NCI-H1417 (cell line): ENCODE data around the gene STAG3.

Experiments used
- DNase-seq, 3 experiments: peaks; one replicate each; lab custom pipeline; 2025; lab: John Stamatoyannopoulos, UW

Gene STAG3

DNA sequence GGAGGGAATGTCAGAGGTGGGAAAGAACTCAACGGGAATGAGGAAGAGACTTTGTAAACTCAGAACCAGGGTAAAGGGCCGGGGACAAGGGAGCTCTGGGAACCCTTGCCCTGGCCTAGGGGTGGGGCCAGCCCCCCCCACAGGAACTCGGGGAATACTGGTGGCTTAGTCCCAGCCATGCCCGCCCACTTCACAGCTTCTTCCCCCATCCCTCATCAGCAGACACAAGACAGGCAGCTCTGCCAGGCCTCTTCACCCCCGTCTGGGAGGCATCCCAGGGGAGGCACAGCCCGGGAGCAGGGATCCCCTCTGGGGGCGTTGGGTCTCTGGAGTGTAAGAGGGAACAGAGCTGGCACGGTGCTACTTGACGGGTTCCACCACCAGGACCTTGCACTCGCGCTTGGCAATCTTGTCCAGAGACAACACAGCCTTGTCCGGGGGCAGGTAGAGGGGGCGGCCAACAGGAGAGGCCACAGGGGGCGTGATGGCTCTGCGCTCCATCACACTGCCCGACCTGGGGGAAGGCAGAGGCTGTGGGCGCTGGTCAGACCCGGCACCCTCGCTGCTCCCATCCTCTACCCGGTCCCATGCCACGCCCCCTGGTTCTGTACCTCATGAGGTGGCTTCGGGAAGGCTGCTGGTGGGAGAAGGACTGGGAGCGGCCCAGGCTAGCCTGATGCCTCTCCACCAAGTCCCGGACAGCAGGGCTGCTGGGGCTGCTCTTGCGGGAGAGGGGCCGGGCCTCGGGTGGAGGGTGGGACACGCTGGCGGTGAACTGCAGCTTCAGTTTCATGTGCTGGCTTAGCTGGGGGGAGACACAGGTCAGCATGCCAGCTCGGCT lies 22.8 kb upstream of the STAG3 start:
- DNase-seq = no peak

DNA sequence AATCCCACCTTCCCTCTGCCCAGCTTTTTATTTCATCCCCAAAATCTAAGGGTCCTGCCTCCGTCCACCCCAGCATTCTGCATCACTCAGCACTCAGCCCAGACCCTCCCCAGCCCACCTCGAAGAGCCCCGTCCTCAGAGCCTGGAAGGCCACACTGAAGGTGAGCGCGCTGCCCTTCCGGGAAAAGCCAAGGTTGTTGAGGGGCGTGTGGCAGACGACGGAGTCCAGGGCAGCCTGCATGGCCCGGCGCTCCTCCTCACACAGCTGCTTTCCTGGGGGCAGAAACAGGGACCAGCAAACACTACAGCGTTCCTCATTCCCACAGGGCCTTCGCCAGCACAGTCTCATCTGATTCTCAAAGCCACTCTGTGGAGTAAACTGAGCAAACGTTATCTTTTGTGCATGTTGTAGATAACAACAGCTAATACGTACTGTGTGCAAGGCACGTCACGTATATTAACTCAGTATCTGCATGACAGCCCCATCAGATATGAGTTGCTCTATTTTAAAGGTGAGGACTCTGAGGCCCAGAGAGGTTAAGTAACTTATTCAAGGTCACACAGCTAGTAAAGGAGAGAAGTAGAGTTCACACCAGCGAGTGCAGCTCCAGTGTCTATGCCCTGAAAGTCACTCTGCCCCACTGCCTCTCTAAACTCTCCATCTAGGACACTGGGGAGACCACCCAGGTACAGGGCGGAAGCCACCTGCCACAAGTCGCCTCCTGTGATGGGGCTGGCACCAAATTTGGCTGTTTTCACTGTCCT lies 22.0 kb upstream of the STAG3 start:
- DNase-seq = no peak

- DNase-seq = no peak
These were observed 21.2 kb upstream of the STAG3 start for GRCh38 chr7:100156331-100157068.

DNA sequence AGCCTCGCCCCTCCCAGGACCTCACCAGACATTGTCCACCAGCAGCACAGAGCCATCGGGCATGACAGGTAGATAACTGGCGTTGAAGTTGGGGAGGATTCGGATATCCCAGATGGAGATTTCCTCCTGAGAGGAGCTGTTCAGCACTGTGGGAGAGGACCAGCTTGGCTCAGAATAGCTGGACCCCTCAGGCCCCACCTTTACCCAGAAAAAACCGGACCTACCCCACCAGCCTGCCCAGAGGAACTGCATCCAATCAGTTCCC lies 20.7 kb upstream of the STAG3 start:
- no peak for DNase-seq

DNA sequence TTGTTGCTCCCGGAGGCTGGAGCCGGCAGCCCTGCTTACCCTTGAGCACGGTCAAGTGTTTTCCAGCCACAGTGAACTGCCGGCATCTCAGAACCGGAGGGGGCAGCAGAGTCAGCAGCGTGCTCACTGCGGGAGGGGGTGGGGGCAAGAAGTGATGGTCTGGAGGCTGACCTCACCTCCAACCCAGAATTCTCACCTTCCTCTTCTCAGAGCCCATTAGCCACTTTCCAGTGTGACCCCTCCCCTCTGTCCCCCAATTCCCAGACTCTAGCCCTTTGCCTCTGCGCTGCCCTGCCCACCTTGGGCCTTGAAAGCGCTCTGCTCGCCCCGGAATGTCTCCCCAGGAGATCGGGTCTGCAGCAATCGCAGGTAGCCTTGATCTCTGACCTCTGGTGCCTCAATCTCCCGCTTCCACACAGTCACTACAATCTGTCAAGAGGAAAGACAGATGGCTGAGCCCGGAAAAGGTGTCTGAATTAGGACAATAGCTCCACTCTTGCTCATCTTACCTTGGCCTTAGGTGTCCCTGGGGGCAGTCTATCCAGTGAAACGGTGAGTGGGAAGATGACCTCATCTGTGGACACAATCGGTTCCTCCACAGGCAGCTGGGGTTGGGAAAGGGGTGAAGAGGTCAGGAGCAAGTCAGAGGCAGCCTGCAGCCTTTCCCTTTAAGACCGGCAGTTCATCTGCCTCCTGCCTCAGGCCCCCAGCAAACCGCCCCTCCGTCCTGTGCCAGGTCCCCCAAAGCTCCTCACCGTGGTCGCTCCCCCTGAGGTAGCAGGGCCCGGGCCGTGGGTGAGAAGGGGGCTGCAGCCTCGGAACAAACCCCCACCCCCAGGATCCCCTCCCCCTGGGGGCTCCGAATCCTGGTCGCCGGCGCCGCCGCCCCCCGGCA lies 20.1 kb upstream of the STAG3 start:
- peak in 1 of 3 experiments; percentile 55 for DNase-seq

- peak; percentile 83 to 92 (median 92) for DNase-seq
These were observed 19.3 kb upstream of the STAG3 start, which contains the start of gene TRAPPC14 for GRCh38 chr7:100158229-100159098. Gene TRAPPC14, minus strand, starts transcription at chr7:100158723. Its CDS starts 224 bp downstream, at chr7:100158499.

DNA sequence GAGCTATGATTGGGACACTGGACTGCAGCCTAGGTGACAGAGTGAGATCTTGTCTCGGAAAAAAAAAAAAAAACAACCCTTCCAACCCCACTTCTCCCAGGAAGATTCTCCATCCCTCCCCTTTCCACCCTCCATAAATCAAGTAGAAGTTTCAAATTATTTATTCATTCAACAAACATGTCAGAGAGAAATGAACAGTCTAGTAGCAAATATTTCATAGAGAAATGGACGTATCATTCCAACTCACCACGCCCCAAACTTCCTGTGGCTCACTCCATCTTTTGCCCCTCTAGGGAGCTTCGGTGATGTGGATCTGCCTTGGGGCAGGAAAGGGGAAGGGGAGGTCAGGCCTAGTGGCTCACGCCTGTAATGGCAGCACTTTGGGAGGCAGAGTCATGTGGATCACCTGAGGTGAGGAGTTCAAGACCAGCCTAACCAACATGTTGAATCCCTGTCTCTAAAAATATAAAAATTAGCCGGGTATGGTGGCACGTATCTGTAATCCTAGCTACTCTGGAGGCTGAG lies 18.6 kb upstream of the STAG3 start:
- no peak for DNase-seq

DNA sequence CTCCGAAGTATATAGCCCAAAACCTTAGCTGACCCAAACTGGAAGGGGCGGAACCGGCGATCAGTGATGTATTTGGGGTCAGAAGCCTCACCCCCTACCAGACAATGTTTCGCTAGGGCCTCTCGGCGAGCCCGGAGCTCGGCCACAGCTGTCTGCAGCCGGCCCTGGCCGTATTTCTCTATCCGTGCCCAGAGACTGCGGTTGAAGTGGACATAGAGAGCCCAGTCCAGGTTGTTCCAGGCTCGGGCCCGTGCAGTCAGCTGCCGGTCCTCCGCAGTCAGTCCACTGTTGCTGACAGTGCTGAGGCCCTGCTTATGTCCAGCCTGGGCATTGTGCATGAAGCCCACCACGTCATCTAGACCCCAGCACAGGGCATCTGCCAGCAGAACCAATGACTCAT lies 17.7 kb upstream of the STAG3 start:
- no peak for DNase-seq

- DNase-seq = peak in 2 of 3 experiments; percentile 11 to 20
These were observed 14.6 kb upstream of the STAG3 start for GRCh38 chr7:100163006-100163531.

GRCh38 chr7:100163871-100164270 lies 13.8 kb upstream of the STAG3 start:
- DNase-seq = no peak

DNA sequence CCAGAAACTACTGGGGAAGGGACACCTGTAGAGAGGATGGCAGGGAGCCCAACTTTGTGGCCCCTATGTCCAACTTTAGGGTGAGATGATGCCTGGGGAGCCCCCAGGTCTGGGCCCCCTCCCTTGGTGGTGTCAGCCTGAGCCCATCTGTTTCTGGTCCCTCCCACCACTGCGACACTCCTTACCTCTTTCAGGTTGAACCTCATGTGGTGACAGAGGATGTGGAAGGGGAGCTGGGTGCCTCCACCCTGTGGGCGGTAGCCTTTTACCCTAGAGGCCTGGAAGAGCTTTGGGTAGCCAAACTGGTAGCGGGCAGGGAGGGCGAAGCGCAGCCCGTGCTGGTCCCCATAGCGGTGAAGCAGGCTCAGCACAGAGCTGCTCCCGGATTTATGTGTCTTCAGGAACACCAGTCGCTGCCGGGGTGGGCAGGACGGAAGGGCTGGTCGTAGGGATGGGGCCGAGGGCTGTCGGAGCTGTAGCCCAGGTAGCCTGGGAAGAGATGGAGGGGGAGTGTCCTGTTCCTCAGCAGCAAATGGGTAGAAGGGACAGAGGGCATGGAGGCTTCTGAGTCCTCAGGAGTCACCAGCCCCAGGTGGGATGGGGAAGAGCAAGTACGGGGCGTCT lies 11.3 kb upstream of the STAG3 start:
- no peak for DNase-seq

DNA sequence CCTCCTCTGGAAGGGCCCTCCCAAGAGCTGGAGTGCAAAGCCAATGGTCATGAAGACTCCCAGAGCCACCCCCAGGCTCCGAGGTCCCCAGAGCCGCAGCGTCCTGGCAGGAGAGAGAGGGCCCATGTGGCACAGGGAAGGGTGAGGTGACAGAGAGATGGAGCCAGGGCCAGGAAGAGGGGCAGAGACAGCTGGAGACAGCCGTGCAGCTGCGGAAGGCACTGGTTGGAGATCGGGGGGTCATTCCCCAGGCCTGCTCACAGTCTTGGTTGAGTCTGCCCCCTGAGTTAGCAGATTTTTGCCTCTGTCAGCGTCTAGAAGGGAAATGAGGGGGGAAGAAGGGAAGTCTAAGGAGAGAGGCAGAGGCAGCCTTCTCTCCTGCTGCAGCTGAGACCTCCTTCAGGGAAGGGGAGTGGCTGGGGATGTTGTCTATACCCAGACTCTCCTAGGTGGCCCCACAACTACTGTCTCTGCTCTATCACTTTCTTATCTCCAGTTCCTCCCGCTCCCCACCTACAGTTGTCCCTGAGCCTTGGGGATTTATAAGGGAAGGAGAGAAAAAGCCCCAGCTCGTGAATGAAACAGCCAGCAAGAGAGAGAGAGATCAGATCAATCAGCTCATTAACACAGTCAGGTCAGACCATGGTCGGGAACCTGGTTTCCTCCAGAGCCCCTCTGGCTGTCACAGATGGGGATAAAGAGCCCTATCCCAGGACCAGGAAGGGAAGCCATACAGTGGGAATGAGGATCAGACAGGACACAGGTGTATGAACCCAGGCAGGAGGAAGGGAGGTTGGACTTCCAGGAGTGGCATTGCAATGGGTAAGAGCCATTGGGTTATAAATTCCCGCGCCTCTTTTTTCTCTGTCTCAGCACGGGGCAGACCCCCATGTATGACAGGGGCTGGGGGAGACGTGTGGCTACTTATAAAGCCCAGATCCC lies 10.5 kb upstream of the STAG3 start:
- no peak for DNase-seq

DNA sequence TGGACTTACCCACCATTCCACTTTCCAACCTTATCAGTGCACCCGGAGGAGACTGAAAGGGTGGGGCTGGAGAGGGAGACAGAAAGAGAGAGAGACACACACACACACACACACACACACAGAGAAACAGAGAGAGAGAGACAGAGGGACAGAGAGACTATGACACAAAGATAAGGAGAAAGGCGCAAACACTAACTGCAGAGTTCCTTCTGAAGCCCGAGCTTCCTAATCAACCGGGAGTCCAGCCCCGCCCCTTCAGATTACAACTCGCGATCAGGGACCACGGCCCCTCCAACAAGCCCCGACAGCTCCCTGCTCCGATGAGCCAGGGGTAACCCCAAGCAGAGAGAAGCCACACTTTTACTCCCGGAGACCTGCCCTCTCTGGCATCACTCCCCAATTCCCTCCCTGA lies 9.8 kb upstream of the STAG3 start:
- no peak for DNase-seq

GRCh38 chr7:100169147-100169850 lies 8.4 kb upstream of the STAG3 start:
- peak in 1 of 3 experiments; percentile 49 for DNase-seq

DNA sequence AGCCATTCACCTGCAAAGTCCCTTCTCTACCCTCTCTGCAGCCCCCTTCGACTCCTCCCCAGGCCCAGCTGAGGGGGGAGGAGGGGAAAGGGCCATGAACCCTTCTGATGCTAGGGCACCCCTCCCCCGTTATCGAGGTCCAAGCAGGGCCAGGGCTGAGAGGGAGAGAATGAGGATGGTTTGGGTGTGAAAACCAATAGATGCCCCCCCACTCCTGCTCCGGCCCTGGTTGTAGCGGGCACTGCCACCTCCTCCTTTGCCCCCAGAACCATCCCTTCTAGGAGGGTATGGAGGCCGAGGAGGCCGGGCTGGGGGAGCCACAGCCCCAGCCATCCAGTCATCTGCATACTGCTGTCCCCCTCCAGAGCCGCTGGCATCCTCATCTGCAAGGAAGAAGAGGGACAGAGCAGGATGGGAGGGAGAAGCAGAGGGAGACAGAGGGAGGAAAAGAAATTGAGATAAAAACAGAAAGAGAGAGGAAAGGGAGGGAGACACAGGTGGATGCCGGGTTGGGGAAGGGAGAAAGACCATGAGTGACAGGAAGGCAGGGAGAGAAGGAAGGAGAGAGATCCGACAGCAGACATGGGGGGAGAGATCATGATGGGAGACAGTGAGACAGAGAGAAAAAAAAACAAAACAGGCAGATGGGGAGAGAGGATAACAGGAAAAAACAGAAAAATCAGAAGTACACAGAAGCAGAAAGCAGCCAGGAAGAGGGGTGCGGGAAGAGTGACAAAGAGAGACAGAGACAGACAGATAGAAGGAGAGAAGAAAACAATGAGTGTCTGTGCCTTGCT lies 7.4 kb upstream of the STAG3 start:
- DNase-seq = no peak

DNA sequence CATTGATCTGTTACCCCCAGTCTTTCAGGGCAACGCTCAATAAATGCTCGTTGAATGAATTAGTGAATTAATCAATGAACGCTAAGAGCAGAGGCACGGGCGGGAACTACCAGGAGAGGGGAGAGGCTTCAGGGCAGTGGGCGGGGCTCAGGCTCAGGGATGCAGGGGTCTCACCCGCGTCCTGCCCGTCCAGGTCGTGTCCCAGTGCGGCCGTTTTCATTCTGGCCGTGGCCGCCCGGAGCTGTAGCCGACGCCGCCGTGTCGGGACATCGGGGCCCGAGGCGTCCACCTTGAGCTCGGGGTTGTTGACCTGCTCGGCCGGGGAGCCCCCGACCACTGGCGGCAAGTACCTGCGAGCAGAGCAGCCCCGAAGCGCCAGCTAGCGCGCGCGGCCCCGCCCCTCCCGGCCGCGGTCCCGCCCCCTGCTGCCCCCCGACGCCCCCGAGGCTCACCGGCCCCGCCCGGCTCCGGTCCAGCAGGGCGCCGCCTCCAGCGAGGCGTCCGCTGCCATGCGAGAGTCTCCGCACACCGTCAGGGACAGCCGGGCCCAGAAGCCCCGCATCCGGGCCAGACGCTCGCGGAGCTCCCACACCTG lies 6.5 kb upstream of the STAG3 start:
- DNase-seq = no peak

- DNase-seq = no peak
These were observed 5.9 kb upstream of the STAG3 start for GRCh38 chr7:100171840-100172239.
